HCT116 (cell line): ENCODE measurements around the gene BCAR3. TPM values are rescaled to one million over a fixed set of nuclear protein-coding genes. Genes with fewer than 3 reads are reported as not detected.

Experiments used
- ATAC-seq: fragments of 200-7000 bp; cut with Tn5 transposase; 2 replicates; pipeline ENCODE4 v1.9.1; 2020; ENCODE audit warnings: mild to moderate bottlenecking, moderate library complexity
- BruUV-seq: library from RNA; stranded (reverse); fragments of 400-500 nt; replicated peaks from 2 replicates; lab custom pipeline; 2021; lab: Mats Ljungman, UMichigan
- CTCF ChIA-PET: fragments of 300-600 bp; sonication (Branson Sonifier 250); formaldehyde crosslinking; loops from one replicate; lab custom pipeline; 2021; ENCODE audit warnings: antibody characterized with exemption; lab: Charles Lee
- POLR2A ChIA-PET: fragments of 300-600, 350-600 bp; sonication (Branson Sonifier 250); formaldehyde crosslinking; loops from one replicate; lab custom pipeline; 2021; ENCODE audit warnings: antibody characterized with exemption; lab: Charles Lee
- RAD21 ChIA-PET, 2 experiments: fragments of 300-600 bp; sonication (Branson Sonifier 250); formaldehyde crosslinking; loops; one replicate each; lab custom pipeline; 2023; ENCODE audit warnings: low total read pairs in 2 of 2; ENCODE audit not compliant: uncharacterized antibody in 2 of 2, unreplicated experiment in 2 of 2, low non-redundant PET in 1 of 2; lab: Charles Lee
- DNase-seq: peaks from one replicate; pipeline ENCODE4 v3.0.0-alpha.2; 2010; ENCODE audit warnings: low read depth, low spot score
- H2AFZ ChIP-seq: fragments of 200-600 bp; shearing (Covaris generic), sonication (generic); 2 replicates; pipeline ENCODE4 v1.6.1; 2017; ENCODE audit warnings: low read depth, mixed run types, mixed read lengths, antibody characterized with exemption, low read length; ENCODE audit not compliant: poor library complexity, severe bottlenecking
- H3K27ac ChIP-seq: 2 replicates; pipeline ENCODE4 v1.5.1; 2012; ENCODE audit warnings: low read depth, low read length
- H3K27me3 ChIP-seq: fragments of 200-600 bp; sonication (generic); 2 replicates; pipeline ENCODE4 v1.6.1; 2016; ENCODE audit warnings: mixed run types, low read length, mixed read lengths; ENCODE audit not compliant: insufficient read depth
- H3K36me3 ChIP-seq, 2 experiments: fragments of 200-500 bp in 1 of 2; fragments of 200-600 bp in 1 of 2; sonication (Bioruptor generic) in 1 of 2; sonication (generic) in 1 of 2; 2 replicates each; pipeline versions ENCODE4 v1.5.1 to v1.6.1; 2014 to 2016; ENCODE audit warnings: low read length in 2 of 2, inconsistent platforms in 1 of 2, mixed read lengths in 1 of 2, mixed run types in 1 of 2; ENCODE audit not compliant: insufficient read depth in 2 of 2, control insufficient read depth in 1 of 2
- H3K4me1 ChIP-seq, 2 experiments: fragments of 200-600 bp in 1 of 2; sonication (generic) in 1 of 2; 2 replicates each; pipeline versions ENCODE4 v1.5.1 to v1.6.1; 2012 to 2017; ENCODE audit warnings: low read length in 2 of 2, inconsistent platforms in 1 of 2, mild to moderate bottlenecking in 1 of 2, mixed read lengths in 1 of 2, mixed run types in 1 of 2, moderate library complexity in 1 of 2; ENCODE audit not compliant: insufficient read depth in 2 of 2, control insufficient read depth in 1 of 2
- H3K4me2 ChIP-seq: fragments of 200-600 bp; sonication (generic); 2 replicates; pipeline ENCODE4 v1.6.1; 2017; ENCODE audit warnings: mixed run types, low read length, mixed read lengths
- H3K4me3 ChIP-seq, 2 experiments: fragments of 200-600 bp in 1 of 2; sonication (generic) in 1 of 2; replicated peaks in 1 of 2; 2 replicates each; pipeline ENCODE4 v1.5.1; 2011 to 2016; ENCODE audit warnings: low read length in 2 of 2, control low read depth in 1 of 2, low read depth in 1 of 2, mild to moderate bottlenecking in 1 of 2, mixed read lengths in 1 of 2, mixed run types in 1 of 2
- H3K79me2 ChIP-seq: fragments of 200-600 bp; sonication (generic); 2 replicates; pipeline ENCODE4 v1.6.1; 2017; ENCODE audit warnings: mild to moderate bottlenecking, mixed run types, low read length, moderate library complexity, mixed read lengths; ENCODE audit not compliant: insufficient read depth
- H3K9ac ChIP-seq: fragments of 200-600 bp; sonication (generic); 2 replicates; pipeline ENCODE4 v1.6.1; 2016; ENCODE audit warnings: low read length, mixed read lengths
- H3K9me2 ChIP-seq: fragments of 200-600 bp; sonication (generic), shearing (Covaris generic); 2 replicates; pipeline ENCODE4 v1.6.1; 2017; ENCODE audit warnings: mixed run types, mild to moderate bottlenecking, moderate library complexity; ENCODE audit not compliant: insufficient read depth
- H3K9me3 ChIP-seq, 2 experiments: fragments of 200-500 bp in 1 of 2; fragments of 200-600 bp in 1 of 2; sonication (Bioruptor generic) in 1 of 2; sonication (generic) in 1 of 2; 2 replicates each; pipeline ENCODE4 v1.6.1; 2014 to 2017; ENCODE audit warnings: low read length in 2 of 2, mixed read lengths in 2 of 2, inconsistent platforms in 1 of 2, low read depth in 1 of 2, mild to moderate bottlenecking in 1 of 2, mixed run types in 1 of 2, moderate library complexity in 1 of 2; ENCODE audit not compliant: control insufficient read depth in 1 of 2, insufficient read depth in 1 of 2
- H4K20me1 ChIP-seq: fragments of 200-600 bp; sonication (generic), shearing (Covaris generic); 2 replicates; pipeline ENCODE4 v1.6.1; 2017; ENCODE audit warnings: mixed run types, mild to moderate bottlenecking, moderate library complexity; ENCODE audit not compliant: insufficient read depth
- ATF3 ChIP-seq: IDR thresholded peaks from 2 replicates; pipeline ENCODE4 v1.6.1; 2012
- CBX3 ChIP-seq: IDR thresholded peaks from 2 replicates; pipeline ENCODE4 v1.6.1; 2012; ENCODE audit warnings: low read depth
- CEBPB ChIP-seq: IDR thresholded peaks from 2 replicates; pipeline ENCODE4 v1.6.1; 2012; ENCODE audit warnings: low read depth
- EGR1 ChIP-seq: IDR thresholded peaks from 2 replicates; pipeline ENCODE4 v1.6.1; 2012; ENCODE audit warnings: low read depth
- ELF1 ChIP-seq: IDR thresholded peaks from 2 replicates; pipeline ENCODE4 v1.6.1; 2012; ENCODE audit warnings: low read depth, borderline replicate concordance
- EZH2phosphoT487 ChIP-seq: fragments of 200-600 bp; IDR thresholded peaks from 2 replicates; pipeline ENCODE4 v1.6.1; 2018; ENCODE audit warnings: antibody characterized with exemption, borderline replicate concordance
- FOSL1 ChIP-seq: IDR thresholded peaks from 2 replicates; pipeline ENCODE4 v1.6.1; 2012; ENCODE audit warnings: low read depth
- JUND ChIP-seq: IDR thresholded peaks from 2 replicates; pipeline ENCODE4 v1.6.1; 2012
- POLR2A ChIP-seq: IDR thresholded peaks from 2 replicates; pipeline ENCODE4 v1.7.0; 2011; ENCODE audit warnings: borderline replicate concordance; ENCODE audit not compliant: insufficient read depth, insufficient read length; ENCODE audit errors: extremely low read depth
- POLR2AphosphoS5 ChIP-seq: IDR thresholded peaks from 2 replicates; pipeline ENCODE4 v1.6.1; 2011; ENCODE audit warnings: mild to moderate bottlenecking, low read depth, low read length, moderate library complexity
- SIN3A ChIP-seq: IDR thresholded peaks from 2 replicates; pipeline ENCODE4 v1.6.1; 2012; ENCODE audit warnings: low read depth
- SP1 ChIP-seq: IDR thresholded peaks from 2 replicates; pipeline ENCODE4 v1.6.1; 2012; ENCODE audit warnings: low read depth
- SRF ChIP-seq: IDR thresholded peaks from 2 replicates; pipeline ENCODE4 v1.6.1; 2012; ENCODE audit warnings: low read depth
- TCF7L2 ChIP-seq: IDR thresholded peaks from 2 replicates; pipeline ENCODE4 v1.7.0; 2011; ENCODE audit warnings: borderline replicate concordance, inconsistent platforms; ENCODE audit not compliant: insufficient read depth, insufficient read length; ENCODE audit errors: extremely low read depth
- YY1 ChIP-seq: IDR thresholded peaks from 2 replicates; pipeline ENCODE4 v1.6.1; 2011; ENCODE audit warnings: low read length, low read depth, moderate library complexity, mild to moderate bottlenecking; ENCODE audit not compliant: insufficient replicate concordance; ENCODE audit errors: extremely low read depth
- ZFX ChIP-seq: fragments of 450-650 bp; IDR thresholded peaks from 2 replicates; pipeline ENCODE4 v1.6.1; 2017
- intact Hi-C: fragments of 100-400 bp; cut with micrococcal nuclease; formaldehyde crosslinking; loops from 2 replicates; pipeline ENCODE4 v1.10.0; 2022
- total RNA-seq: library from RNA; stranded (reverse); gene quantifications from one replicate; pipeline ENCODE4 v1.2.1, GENCODE V29; 2021; ENCODE audit not compliant: unreplicated experiment
- TF ChIP-seq, protein P1 (sequence below), 3 experiments: fragments of 200-600 bp in 1 of 3; sonication (generic) in 1 of 3; IDR thresholded peaks in 2 of 3; conservative IDR thresholded peaks in 1 of 3; 2 replicates each; pipeline ENCODE4 v1.5.1; 2012 to 2017; ENCODE audit warnings: low read depth in 2 of 3, low read length in 2 of 3, antibody characterized with exemption in 1 of 3, borderline replicate concordance in 1 of 3, control low read depth in 1 of 3, mild to moderate bottlenecking in 1 of 3, mixed read lengths in 1 of 3, mixed run types in 1 of 3, moderate library complexity in 1 of 3; ENCODE audit not compliant: insufficient read depth in 1 of 3

BCAR3 gene
- total RNA-seq, 1 experiment from 2014 or later = 24.5 TPM

- Histone ChIP-seq H3K27ac (no peak overlapping the region), H3K4me3 (no peak overlapping the region), H3K79me2 (peaks cover 96% of the 10 kb centered on the region), H4K20me1 (no peaks in the 10 kb centered on the region), H3K27me3 (no peaks in the 10 kb centered on the region), H3K9me2 (no peaks in the 10 kb centered on the region), H3K4me1 (peaks cover 36 to 92% of the 10 kb centered on the region in 2 experiments), H3K9ac (0 out of 2 replicates have a peak overlapping the region, but pooled peaks have one; percentile 3)
- BruUV-seq = no TSS peak
- RAD21 ChIA-PET = interaction anchor here in 1 of 2 experiments (1.1 kb wide), 1 partner anchor 223 kb away, joined by 3 read pairs; no protein-coding TSS in a partner anchor
- intact Hi-C loops = no loop called here
- ATAC-seq = peak; percentile 39
- TF ChIP-seq CBX3 (no peak), POLR2AphosphoS5 (no peak), ELF1 (no peak), SIN3A (no peak), EZH2phosphoT487 (no peak), CEBPB (no peak), ATF3 (no peak), SP1 (no peak), EGR1 (no peak), TCF7L2 (no peak), YY1 (no peak), FOSL1 (no peak), ZFX (no peak), JUND (no peak), SRF (no peak), POLR2A (no peak)
- TF ChIP-seq, protein P1, sequence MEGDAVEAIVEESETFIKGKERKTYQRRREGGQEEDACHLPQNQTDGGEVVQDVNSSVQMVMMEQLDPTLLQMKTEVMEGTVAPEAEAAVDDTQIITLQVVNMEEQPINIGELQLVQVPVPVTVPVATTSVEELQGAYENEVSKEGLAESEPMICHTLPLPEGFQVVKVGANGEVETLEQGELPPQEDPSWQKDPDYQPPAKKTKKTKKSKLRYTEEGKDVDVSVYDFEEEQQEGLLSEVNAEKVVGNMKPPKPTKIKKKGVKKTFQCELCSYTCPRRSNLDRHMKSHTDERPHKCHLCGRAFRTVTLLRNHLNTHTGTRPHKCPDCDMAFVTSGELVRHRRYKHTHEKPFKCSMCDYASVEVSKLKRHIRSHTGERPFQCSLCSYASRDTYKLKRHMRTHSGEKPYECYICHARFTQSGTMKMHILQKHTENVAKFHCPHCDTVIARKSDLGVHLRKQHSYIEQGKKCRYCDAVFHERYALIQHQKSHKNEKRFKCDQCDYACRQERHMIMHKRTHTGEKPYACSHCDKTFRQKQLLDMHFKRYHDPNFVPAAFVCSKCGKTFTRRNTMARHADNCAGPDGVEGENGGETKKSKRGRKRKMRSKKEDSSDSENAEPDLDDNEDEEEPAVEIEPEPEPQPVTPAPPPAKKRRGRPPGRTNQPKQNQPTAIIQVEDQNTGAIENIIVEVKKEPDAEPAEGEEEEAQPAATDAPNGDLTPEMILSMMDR (IDR thresholded peaks at IDR 0.05 in 2 of 3, conservative IDR thresholded peaks at IDR 0.05 in 1 of 3; ENCODE audit: borderline replicate concordance in 1 of 3, insufficient read depth in 1 of 3, low read depth in 2 of 3, low read length in 2 of 3) = no peak
- TF ChIP-seq, all 23 proteins: peak for 0
- ChIA-PET POLR2A (no interaction called here), CTCF (interaction anchor here (1.3 to 1.8 kb wide), 2 partner anchors 8 to 220 kb away, joined by 4 to 9 read pairs; no protein-coding TSS in a partner anchor)
- peak overlapping the region; percentile 43 for H3K4me2 ChIP-seq
- H3K36me3 ChIP-seq = no peaks in the 10 kb centered on the region; a peak in 1 of 4 replicates
- no peak overlapping the region for H2AFZ ChIP-seq
- no peaks in the 10 kb centered on the region for H3K9me3 ChIP-seq
- no peak for DNase-seq
Observed at GRCh38 chr1:93623875-93624274, 57.8 kb downstream of the BCAR3 start.
